KMS-11 (cell line): ENCODE data around the gene VPS35L.

Experiments used
- H2AFZ ChIP-seq: fragments of 200-600 bp; sonication (generic); 2 replicates; pipeline ENCODE4 v1.6.1; 2016; ENCODE audit warnings: antibody characterized with exemption, mixed run types, low read depth
- H3K27ac ChIP-seq: fragments of 200-600 bp; sonication (generic); 2 replicates; pipeline ENCODE4 v1.6.1; 2016; ENCODE audit warnings: mild to moderate bottlenecking, mixed run types
- H3K27me3 ChIP-seq: fragments of 200-600 bp; sonication (generic); 2 replicates; pipeline ENCODE4 v1.6.1; 2017; ENCODE audit warnings: mild to moderate bottlenecking, low read depth, mixed run types, moderate library complexity; ENCODE audit not compliant: insufficient read depth
- H3K36me3 ChIP-seq: fragments of 200-600 bp; sonication (generic); 2 replicates; pipeline ENCODE4 v1.6.1; 2017; ENCODE audit warnings: mild to moderate bottlenecking, mixed run types; ENCODE audit not compliant: insufficient read depth
- H3K4me1 ChIP-seq: fragments of 200-600 bp; sonication (generic); 2 replicates; pipeline ENCODE4 v1.6.1; 2016; ENCODE audit warnings: mild to moderate bottlenecking, low read depth, mixed run types; ENCODE audit not compliant: poor library complexity, severe bottlenecking
- H3K4me2 ChIP-seq: fragments of 200-600 bp; sonication (generic); 2 replicates; pipeline ENCODE4 v1.7.0; 2016; ENCODE audit warnings: mild to moderate bottlenecking, mixed run types
- H3K4me3 ChIP-seq: fragments of 200-600 bp; sonication (generic); IDR thresholded peaks from 2 replicates; pipeline ENCODE4 v1.6.1; 2017; ENCODE audit warnings: low read depth, low read length, mixed read lengths; ENCODE audit not compliant: insufficient read depth
- H3K79me2 ChIP-seq: fragments of 200-600 bp; sonication (generic); 2 replicates; pipeline ENCODE4 v1.6.1; 2016; ENCODE audit warnings: low read depth, mixed run types; ENCODE audit not compliant: insufficient read depth
- H3K9ac ChIP-seq: fragments of 200-600 bp; sonication (generic); 2 replicates; pipeline ENCODE4 v1.6.1; 2016; ENCODE audit warnings: mild to moderate bottlenecking, mixed run types
- H4K20me1 ChIP-seq: fragments of 200-600 bp; sonication (generic); 2 replicates; pipeline ENCODE4 v1.6.1; 2016; ENCODE audit warnings: mild to moderate bottlenecking, mixed run types; ENCODE audit not compliant: insufficient read depth
- CTCF ChIP-seq: fragments of 200-600 bp; sonication (generic); conservative IDR thresholded peaks from 2 replicates; pipeline ENCODE4 v1.6.1; 2017; ENCODE audit warnings: low read depth, mild to moderate bottlenecking, antibody characterized with exemption, low read length, moderate library complexity, mixed read lengths

The VPS35L gene

GRCh38 chr16:19588661-19589060, 33.2 kb downstream of the VPS35L start:
- Histone ChIP-seq H3K79me2 (no peaks in the 10 kb centered on the region), H3K4me1 (no peaks in the 10 kb centered on the region), H3K27me3 (no peaks in the 10 kb centered on the region), H3K9ac (no peak overlapping the region), H3K36me3 (no peaks in the 10 kb centered on the region), H3K27ac (no peak overlapping the region), H4K20me1 (no peaks in the 10 kb centered on the region), H3K4me3 (no peak overlapping the region), H2AFZ (no peak overlapping the region), H3K4me2 (no peak overlapping the region)
- TF ChIP-seq CTCF, result no peak

GRCh38 chr16:19589106-19589505, 33.6 kb downstream of the VPS35L start:
- no peaks in the 10 kb centered on the region for H3K27me3 ChIP-seq
- no peak for TF ChIP-seq CTCF
- H3K4me1 ChIP-seq, result no peaks in the 10 kb centered on the region
- no peak overlapping the region for H3K9ac ChIP-seq
- H3K4me2 ChIP-seq, result no peak overlapping the region
- no peak overlapping the region for H2AFZ ChIP-seq
- H4K20me1 ChIP-seq, result no peaks in the 10 kb centered on the region
- H3K4me3 ChIP-seq, result no peak overlapping the region
- H3K79me2 ChIP-seq, result no peaks in the 10 kb centered on the region
- no peaks in the 10 kb centered on the region for H3K36me3 ChIP-seq
- no peak overlapping the region for H3K27ac ChIP-seq

GRCh38 chr16:19589771-19590302, 34.3 kb downstream of the VPS35L start:
- no peaks in the 10 kb centered on the region for H3K79me2 ChIP-seq
- H3K27ac ChIP-seq, result no peak overlapping the region
- H3K27me3 ChIP-seq, result no peaks in the 10 kb centered on the region
- H3K4me1 ChIP-seq, result no peaks in the 10 kb centered on the region
- TF ChIP-seq CTCF, result no peak
- H3K36me3 ChIP-seq, result no peaks in the 10 kb centered on the region
- no peak overlapping the region for H3K4me3 ChIP-seq
- H3K4me2 ChIP-seq, result no peak overlapping the region
- no peak overlapping the region for H3K9ac ChIP-seq
- no peak overlapping the region for H2AFZ ChIP-seq
- no peaks in the 10 kb centered on the region for H4K20me1 ChIP-seq

- Histone ChIP-seq H3K27me3 (no peaks in the 10 kb centered on the region), H3K4me2 (no peak overlapping the region), H3K4me1 (no peaks in the 10 kb centered on the region), H4K20me1 (no peaks in the 10 kb centered on the region), H3K9ac (no peak overlapping the region), H2AFZ (no peak overlapping the region), H3K79me2 (no peaks in the 10 kb centered on the region), H3K4me3 (no peak overlapping the region), H3K36me3 (no peaks in the 10 kb centered on the region), H3K27ac (no peak overlapping the region)
- TF ChIP-seq CTCF, result no peak
Observed at GRCh38 chr16:19595043-19595767, 39.7 kb downstream of the VPS35L start.
